Mononuclear cell (primary cell): ENCODE results near the gene TCEA3. TPM values are rescaled to one million over a fixed set of nuclear protein-coding genes. Genes with fewer than 3 reads are reported as not detected.

Experiments
- H3K27me3 ChIP-seq: 2 replicates; pipeline ENCODE4 v1.6.0; 2011; ENCODE audit warnings: low read length, control low read depth; ENCODE audit not compliant: insufficient read depth
- H3K4me1 ChIP-seq: 2 replicates; pipeline ENCODE4 v1.5.1; 2011; ENCODE audit warnings: mild to moderate bottlenecking, low read length, control low read depth; ENCODE audit not compliant: insufficient read depth
- H3K4me3 ChIP-seq: 2 replicates; pipeline ENCODE4 v1.5.1; 2011; ENCODE audit warnings: mild to moderate bottlenecking, low read length, moderate library complexity
- H3K9me3 ChIP-seq: 2 replicates; pipeline ENCODE4 v1.5.1; 2011; ENCODE audit warnings: low read depth, mild to moderate bottlenecking, control low read depth, low read length
- total RNA-seq: library from RNA; depleted of rRNA; stranded (reverse); fragments of >200 nt; gene quantifications from one replicate; pipeline ENCODE4 v1.2.3, GENCODE V29; 2012

Gene TCEA3
- total RNA-seq, 1 donor = 19.2 TPM

- H3K27me3 ChIP-seq = no peaks in the 10 kb centered on the region
- no peak overlapping the region for H3K4me3 ChIP-seq
- no peaks in the 10 kb centered on the region for H3K4me1 ChIP-seq
- no peaks in the 10 kb centered on the region for H3K9me3 ChIP-seq
Measured at GRCh38 chr1:23331713-23332112, 92.8 kb downstream of the TCEA3 start.

Other genes starting within 250 kb of the TCEA3 start
- not detected for gene HTR1D, start 207.2 kb downstream of the TCEA3 start, total RNA-seq
- 81.9 TPM for gene HNRNPR, start 80.5 kb downstream of the TCEA3 start, total RNA-seq
- 4.5 TPM for gene ZNF436, start 54.9 kb downstream of the TCEA3 start, total RNA-seq
- 0.42 TPM for gene ASAP3, start 59.4 kb upstream of the TCEA3 start, total RNA-seq
- 2.7 TPM for gene E2F2, start 106.5 kb upstream of the TCEA3 start, total RNA-seq
- gene ID3, start 134.8 kb upstream of the TCEA3 start, total RNA-seq = 47.3 TPM